ENCODE measurements around the gene DDIT4. TPM values are rescaled to one million over a fixed set of nuclear protein-coding genes. Genes with fewer than 3 reads are reported as not detected.

Gene DDIT4
- 2,032 and 2,091 TPM in 2 replicates for total RNA-seq

GRCh38 chr10:72273410-72274212 lies at the start of gene DDIT4:
Gene DDIT4, plus strand, starts transcription at chr10:72273924. Its CDS starts 293 bp downstream, at chr10:72274217.

Other genes with a start within 250 kb of the DDIT4 start
- 14.2 TPM in 1 of 2 replicates, not detected in the other for gene SPOCK2, start 185.4 kb upstream of the DDIT4 start, total RNA-seq
- gene ANAPC16, start 57.9 kb upstream of the DDIT4 start, total RNA-seq = 94.0 and 160 TPM in 2 replicates
- gene ASCC1, start 57.6 kb upstream of the DDIT4 start, total RNA-seq = 28.9 and 37.7 TPM in 2 replicates
- 19.8 and 26.4 TPM in 2 replicates for gene DNAJB12, start 81.0 kb downstream of the DDIT4 start, total RNA-seq